NOMO-1 (cell line): ENCODE measurements around the gene LAMC1.

Experiments
- DNase-seq, 2 experiments: peaks; one replicate each; lab custom pipeline; 2025; ENCODE audit not compliant: unreplicated experiment in 2 of 2; lab: John Stamatoyannopoulos, UW

The LAMC1 gene

DNA sequence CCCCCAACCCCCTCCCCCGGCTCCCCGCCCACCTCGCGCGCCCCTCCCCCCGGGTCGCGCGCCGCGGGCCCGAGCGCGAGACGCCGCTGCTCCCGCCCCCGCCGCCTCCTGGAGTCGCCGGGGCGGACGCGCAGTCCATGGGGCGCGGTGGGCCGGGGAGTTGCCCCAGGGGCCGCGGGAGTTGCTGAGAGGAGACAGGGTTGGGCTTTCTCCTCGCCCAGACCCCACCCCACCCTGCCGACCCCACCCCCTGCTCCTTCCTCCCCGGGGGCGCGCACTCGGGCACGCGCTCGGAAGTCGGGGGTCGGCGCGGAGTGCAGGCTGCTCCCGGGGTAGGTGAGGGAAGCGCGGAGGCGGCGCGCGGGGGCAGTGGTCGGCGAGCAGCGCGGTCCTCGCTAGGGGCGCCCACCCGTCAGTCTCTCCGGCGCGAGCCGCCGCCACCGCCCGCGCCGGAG lies at the start of gene LAMC1:
TSS of gene LAMC1 (plus strand) at position 275 of the 455 bp plus-strand sequence. CDS start 297 bp downstream, outside the sequence.
- DNase-seq = peak in 1 of 2 experiments; percentile 21

DNA sequence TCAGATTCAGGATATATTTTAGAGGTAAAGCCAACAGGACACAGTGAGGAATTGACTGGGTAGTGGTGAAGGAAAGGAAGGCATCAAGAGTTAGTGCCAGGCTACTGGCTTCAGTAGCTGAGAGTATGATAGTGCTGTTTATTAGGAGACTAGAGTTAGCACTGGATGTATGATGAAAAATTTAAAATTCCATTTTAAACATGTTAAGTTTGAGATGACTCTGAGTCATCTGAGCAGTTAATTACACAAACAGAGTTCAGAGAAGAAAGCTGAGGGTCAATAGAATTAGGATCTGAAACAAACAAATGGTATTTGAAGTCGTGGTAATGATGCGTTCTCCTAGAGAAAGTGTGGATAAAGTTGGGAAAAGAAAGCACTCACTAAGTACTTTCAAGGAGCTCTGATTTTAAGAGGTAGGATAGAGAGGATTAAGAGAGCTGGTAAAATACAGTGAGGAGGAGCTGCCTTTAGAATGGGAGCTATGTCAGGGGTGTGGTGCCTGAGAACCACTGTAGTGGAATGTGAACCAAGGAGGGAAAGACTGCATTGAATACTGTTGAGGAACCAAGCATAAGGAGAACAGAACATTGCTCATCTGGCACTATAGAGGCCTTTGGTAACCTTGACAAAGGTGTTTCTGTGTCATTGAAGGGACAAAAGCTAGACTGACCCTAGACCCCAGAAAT lies 48.6 kb upstream of the LAMC1 start:
- DNase-seq = no peak

DNA sequence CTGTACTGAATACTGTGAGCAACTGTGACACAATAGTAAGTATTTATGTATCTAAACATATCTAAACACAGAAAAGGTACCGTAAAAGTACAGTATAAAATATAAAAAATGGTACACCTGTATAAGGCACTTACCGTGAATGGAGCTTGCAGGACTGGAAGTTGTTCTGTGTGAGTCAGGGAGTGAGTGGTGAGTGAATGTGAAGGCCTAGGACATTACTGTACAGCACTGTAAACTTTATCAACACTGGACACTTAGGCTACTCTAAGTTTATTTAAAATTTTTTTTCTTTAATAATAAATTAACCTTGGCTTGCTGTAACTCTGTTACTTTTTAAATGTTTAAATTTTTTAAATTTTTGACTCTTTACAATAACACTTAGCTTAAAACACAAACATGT lies 45.7 kb upstream of the LAMC1 start:
- DNase-seq = no peak

DNA sequence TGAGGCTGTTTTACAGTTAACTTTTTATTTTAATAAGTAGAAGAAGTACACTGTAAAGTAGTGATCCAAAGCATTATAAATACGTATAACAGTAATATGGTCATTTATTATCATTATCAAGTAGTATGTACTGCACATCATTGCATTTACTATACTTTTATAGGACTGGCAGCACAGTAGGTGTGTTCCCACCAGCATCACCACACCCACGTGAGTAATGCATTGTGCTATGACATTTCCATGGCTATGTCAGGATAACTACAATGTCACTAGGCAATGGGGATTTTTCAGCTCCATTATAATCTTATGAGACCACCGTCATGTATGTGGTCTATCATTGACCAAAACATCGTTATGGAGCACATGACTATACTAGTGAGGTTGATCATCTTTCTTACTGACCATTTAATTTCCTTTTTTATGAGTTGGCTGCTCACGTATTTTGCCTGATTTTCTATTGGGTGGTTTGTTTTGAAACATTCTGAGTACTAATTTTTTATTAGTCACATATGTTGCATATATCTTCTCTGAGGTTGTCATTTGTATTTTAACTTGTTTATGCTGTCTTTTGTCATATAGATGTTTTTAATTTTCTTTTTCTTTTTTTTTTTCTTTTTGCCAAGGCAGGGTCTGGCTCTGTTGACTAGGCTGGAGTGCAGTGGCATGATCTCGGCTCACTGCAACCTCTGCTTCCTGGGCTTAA lies 44.9 kb upstream of the LAMC1 start:
- DNase-seq = no peak

DNA sequence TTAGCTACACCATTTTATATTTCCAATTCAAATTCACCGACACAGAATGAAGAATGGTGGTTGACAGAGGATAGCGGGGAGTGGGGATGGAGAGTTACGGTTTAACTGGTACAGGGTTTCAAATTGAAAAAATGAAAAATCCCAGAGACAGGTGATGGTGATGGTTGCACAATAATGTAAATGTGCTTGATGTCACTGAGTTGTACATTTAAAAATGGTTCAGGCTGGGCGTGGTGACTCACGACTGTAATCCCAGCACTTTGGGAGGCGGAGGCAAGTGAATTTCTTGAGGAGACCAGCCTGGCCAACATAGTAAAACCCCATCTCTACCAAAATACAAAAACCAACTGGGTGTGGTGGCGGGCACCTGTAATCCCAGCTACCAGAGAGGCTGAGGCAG lies 39.1 kb upstream of the LAMC1 start:
- DNase-seq = no peak

DNA sequence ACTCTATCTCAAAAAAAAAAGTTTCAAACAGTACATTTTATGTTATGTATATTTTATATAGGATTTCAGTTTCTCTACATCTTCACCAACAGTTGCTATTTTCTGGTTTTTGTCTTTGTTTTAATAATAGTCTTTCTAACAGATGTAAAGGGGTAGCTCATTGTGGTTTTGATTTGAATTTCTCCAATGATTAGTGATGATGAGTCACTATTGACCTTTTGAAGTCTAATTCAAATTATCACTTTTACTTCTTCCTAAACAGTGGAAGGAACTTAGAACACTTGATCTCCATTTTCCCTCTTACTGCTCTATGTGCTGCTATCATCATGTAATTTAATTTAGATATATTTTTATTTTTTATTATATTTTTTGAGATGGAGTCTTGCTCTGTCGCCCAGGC lies 38.6 kb upstream of the LAMC1 start:
- DNase-seq = no peak

DNA sequence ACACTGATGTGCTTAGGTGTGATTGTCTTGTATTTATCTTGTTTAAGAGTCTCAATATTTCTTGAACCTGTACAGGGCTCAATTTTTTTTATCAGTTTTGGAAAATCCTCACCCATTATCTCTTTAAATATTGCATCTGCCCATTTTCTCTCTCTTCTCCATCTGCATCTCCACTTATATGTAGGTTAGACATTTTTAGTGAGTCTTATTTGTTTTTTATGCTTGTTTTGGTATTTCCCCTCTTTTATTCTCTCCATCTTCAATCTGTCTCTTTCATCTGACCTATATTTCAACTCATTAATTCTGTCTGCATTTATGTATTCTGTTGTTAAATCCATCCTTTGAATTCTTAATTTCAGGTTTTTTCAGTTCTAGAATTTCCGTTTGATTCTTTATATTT lies 37.3 kb upstream of the LAMC1 start:
- no peak for DNase-seq

DNA sequence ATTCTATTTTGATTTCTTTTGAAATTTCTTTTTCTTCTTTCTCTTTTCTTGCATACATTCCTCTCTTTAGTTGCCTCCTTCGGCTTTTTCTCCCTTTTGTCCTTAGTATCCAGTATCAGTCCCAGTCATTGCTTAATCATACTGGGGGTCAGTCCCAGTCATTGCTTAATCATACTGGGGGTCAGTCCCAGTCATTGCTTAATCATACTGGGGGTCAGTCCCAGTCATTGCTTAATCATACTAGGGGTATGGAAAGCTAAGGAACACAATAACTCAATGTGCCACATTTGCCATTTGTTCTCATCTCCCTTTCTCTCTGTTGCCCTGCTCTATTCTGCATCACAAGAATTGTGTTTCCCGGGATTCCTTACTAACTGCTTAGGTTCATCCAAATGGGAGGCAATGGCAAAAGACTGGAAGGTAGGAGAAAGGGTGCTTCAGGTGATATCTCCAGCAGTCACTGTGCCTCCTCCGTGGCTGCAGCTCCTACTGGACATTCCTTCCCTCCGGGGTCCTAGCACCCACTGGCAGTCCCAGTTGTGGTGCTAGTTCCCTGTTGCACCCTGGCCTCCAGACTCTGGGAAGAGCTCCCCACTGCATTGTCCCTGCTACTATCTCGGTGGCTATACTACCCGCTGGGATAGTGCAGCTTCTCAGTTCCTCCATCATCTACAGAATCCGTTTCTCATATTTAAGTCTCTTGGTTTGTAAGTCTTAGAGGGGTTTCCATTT lies 32.6 kb upstream of the LAMC1 start:
- DNase-seq = no peak

DNA sequence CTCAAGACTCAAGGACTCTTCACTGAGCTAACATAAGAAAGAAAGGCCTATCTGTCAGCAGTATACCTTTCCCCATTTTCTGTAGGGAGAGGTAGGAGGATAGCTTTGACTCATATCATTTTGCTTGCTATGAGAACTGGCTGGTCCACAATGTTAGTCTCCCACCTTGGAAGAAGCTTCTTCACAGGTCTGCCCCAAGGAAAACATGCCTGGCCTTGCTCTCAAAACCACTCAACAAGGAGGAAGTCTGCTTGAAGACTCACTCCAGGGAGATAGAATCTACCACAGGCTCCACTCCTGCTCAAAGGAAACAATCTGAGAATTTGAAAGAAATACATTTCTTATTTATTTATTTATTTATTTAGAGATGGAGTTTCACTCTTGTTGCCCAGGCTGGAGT lies 29.5 kb upstream of the LAMC1 start:
- DNase-seq = no peak

DNA sequence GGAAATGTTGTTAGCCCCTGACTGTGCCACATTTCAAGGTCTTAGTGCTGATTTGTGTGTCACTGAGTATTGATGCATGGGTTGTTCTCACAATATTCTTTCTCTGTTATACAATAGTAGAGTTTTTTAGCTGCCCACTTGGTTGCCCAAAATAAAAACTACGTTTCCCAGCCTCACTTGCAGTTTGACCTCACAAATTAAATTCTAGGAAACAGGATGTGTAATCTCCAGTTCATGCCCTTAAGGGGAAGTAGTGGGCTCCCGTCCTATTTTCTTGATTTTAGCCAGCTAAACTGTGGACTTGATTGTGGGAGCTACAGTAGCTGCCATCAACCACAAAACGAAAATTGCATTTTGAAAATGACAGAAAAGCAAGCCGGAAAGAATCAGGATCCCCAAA lies 27.3 kb upstream of the LAMC1 start:
- peak; percentile 57 to 75 for DNase-seq

DNA sequence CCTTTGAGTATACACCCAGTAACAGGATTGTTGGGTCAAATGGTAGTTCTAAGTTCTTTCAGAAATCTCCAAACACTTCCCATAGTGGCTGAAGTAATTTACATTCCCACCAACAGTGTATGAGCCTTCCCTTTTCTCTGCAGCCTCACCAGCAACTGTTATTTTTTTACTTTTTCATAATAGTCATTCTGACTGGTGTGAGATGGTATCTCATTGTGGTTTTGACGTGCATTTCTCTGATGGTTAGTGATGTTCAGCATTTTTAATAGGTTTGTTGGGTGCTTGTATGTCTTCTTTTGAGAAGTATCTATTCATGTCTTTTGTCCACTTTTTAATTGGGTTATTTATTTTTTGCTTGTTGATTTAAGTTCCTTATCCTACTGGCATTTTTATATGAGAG lies 26.4 kb upstream of the LAMC1 start:
- DNase-seq = no peak

DNA sequence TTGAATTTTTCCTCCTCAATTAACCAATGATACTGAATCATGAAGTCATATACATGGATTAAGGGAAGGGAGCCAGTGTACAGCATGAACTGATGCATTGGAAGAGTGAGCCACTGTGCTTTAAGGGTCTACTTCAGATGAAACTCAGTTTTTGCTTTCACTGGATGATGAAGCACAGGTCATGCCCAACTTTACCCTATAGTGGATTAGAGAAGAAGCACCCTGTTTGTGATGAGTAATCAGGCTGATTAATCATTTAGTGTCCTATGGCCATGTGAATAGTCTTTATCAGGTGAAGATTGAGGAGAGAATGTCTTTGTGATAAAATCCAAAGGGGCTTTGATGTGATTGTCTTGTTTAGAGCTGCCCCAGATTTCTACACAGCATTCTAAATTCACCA lies 24.7 kb upstream of the LAMC1 start:
- no peak for DNase-seq

DNA sequence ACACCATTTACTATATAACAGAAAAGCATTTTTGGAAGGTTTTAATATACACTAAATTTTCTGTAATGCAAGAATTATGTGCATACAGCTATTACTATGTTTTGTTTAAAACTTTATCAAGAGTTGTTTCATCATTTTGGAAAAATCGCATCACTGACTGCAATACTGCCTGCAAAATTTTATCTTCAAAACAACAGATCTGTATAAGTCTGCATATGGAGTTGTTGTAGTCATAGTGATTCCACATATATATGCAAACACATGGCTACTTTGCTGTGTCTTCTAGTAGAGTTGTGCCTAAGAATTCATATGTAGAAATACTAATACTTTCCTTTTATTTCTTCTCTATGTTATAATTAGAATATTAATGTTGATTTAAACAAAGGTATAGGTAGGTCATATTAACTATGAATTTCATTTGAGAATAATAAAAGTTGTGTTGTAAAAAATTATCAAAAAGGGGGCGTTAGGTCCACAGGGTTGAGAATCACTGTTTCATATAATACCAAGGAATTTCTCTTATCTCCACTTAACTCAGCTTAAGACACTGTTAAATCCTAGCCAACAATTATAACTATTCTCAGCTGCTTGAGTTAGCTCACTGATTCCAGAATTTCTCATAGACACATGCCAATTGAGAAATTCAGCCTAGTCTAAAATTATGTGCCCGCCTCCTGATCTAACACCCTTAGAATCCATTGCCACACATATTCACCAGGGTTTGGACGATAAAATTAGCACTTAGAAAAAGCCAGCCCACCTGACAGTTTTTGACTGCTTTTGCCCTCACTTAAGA lies 22.9 kb upstream of the LAMC1 start:
- DNase-seq = no peak

DNA sequence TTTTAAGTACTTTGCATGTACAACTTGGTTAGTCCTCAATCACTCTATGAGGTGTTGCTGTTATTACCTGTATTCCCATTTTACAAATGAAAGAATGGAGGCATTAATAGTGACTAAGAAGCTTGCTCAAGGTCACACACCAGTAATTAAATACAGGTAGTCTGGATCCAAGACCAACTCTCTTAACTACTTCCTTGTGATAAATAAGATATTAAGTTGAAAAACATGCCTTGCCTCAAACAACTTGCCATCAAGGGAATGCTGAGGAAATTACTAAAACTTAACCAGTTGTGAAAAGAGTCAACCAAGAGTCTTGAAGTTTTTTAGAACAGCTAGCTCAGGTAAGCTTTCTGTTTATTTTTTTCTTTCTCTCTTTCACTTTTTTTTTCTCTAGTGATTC lies 21.0 kb upstream of the LAMC1 start:
- DNase-seq = no peak

DNA sequence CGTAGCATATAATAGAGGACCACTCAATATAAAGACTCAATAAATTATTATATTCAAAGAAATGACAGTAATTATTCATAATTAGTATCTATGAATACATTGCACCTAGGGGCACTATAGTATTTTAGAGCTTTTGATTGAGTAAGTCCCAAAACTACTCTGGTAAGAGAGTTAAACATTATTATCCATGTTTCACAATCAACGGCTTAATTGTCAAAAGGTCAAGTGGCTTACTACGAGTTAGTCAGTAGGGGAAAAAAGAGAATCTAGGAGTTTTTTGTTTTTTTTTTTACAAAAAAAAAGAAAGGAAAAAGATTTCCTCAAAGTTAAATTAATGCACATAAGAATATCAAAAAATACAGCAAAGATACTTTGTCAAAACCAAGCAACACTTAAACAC lies 20.4 kb upstream of the LAMC1 start:
- DNase-seq = peak; percentile 18 to 73

DNA sequence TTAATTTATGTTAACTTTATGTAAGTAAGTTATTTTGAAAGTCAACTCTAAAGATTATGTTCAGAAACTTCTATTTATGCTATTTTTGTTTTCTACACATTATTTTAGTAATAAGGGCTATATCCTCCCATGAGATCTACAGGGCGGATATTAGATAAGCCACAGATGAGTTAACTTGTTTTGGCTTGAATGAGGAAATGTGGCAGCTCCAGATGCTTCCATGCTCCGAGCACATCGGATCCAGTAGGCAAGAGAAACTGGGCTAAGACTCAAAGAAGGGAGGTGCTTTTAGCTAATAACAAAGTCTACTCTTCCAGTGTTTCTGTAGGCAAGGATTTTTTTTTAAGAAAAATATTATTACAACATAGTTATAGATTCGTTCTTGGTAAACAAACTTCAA lies 20.0 kb upstream of the LAMC1 start:
- DNase-seq = no peak

DNA sequence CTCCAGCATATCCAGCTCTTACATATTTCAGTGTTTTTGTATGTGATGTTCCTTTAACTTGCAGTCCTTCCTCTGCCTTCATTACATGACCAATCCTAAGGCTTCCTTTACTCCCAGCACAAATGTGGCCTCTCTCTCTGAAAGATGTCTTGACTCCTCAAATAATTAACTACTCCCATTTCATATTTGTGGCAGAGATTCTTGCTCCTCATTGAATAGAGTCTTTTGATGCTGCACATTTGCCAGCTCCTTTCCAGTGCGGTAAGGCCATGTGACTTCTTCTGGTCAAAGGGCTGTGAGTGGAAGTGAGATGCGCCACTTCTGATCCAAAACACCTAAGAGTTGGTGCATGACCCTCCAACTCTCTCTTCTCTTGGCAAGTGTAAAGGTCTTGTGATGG lies 19.1 kb upstream of the LAMC1 start:
- DNase-seq = no peak

DNA sequence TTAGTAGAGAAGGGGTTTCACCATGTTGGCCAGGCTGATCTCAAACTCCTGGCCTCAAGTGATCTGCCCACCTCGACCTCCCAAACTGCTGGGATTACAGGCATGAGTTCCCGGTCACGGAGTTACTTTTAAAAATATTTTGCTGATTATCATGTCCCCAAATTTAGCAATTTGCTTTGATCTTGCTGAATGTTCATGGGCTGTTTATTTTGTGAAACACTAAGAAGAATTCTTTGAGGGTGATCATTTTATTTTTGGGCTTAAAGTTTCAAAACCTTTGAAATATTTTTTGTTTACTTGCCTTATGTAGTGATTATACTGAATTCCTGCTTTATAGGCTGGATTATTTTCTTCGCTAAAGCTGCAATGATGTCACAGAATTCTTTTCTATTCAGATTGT lies 11.4 kb upstream of the LAMC1 start:
- DNase-seq = no peak

DNA sequence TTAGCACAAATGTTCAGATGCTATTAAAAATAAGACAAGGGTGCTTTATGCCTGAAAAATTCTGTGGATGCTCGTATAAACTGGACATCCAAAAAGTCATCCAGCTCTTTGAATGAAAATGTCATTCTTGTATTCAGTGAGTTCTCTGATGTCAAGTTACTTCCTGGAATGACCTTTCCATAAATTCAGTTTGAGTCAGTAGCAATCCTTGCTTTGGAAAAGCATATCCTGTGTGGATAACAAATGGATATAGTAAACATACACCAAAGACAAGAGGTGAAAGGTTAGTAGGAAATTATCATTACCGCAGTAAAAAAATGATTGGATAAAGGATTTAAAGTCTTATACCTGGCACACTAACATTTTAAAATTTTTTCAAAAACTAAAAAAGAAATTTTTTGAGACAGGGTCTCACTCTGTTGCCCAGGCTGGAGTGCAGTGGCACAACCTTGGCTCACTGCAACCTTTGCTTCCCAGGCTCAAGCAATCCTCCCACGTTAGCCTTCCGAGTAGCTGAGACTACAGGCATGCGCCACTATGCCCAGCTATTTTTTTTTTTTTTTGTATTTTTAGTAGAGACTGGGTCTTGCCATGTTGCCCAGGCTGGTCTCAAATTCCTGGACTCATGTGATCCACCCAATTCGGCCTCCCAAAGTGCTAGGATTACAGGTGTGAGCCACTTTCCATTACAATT lies 10.8 kb upstream of the LAMC1 start:
- no peak for DNase-seq

DNA sequence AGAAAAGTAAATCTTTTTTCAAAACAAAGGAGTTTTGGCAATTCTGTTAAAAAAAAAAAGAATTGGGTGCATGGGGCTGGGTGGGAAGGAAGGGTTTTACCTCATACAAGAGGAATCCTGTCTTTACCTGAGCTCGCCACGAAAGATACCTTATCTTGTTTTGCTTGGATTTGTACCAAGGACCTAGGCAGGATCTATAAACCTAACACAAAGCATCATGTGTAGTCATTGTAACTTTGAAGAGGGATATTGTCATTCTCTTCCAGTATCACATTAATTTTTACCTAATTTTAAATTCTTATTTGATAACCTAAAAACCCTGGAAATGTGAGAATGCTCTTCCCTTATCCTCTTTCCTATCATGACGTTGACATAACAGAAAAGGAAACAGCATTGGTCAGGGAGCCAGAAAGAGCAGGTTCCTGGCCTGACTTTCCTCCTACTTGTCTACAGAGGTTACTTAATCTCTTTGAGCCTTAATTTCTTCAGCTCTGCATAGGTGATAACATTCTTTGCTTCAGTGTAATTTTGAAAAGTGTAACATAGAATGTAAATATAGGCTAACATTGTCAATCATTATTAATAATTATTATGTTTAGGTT lies 4.0 kb upstream of the LAMC1 start:
- no peak for DNase-seq
